ENCODE measurements around the gene SH2D4B.

The SH2D4B gene

DNA sequence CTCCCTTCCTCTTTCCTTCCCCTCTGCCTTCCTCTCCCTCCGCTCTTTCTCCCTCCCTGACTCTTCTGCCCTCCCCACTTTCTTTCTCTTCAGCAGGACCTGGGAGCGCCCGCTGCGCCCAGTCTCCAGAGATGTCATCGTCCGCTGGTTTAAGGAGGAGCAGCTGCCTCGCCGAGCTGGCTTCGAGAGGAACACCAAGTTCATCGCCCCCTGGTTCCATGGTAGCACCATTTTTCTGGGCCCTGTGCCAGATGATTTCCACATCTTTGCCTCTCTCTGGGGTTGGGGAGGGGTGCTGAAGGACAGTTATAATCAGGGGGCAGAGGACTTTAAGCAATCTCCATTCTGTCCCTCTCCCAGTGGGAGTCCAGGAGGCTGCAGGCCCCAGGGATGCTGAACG lies 71.6 kb downstream of the SH2D4B start:
- H3K4me3 ChIP-seq (ENCODE audit: low read depth, low read length) = no peak overlapping the region

DNA sequence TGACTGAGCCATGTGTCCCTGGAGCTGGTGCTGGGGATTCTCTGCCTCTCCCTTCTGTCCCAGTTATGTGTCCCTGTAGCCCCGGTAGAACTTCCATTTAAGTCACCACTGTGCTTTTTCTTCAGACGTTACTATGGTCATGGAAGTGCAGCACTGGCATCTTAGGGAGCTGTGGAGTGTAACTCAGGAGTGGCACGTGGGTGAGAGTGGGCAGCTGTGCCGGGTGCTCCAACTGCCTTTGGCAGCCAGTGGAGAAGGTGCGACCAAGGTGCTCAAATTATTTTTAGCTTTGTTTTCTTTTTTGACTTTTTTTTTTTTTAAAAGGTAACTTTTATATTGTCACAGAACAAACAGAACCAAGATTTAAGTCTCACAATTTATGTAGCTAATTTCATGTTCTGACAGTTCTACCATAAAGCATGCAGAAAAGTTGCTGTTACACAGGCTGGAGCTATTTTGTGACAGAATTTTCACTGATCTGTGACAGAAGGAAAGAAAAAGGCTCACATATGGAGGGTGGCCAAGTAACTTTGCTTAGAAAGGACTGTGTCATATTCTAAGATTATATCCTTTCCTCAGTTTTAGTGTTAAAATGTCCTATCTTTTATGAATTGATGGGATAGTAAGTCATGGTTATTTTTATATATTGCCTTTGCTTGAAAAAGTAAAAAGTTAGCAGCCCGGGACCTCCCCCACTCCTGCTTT lies 73.9 kb downstream of the SH2D4B start:
- DNase-seq (ENCODE audit: low read depth) = no peak
- H3K4me3 ChIP-seq (ENCODE audit: low read depth, low read length) = no peak overlapping the region
- TF ChIP-seq, protein P1, sequence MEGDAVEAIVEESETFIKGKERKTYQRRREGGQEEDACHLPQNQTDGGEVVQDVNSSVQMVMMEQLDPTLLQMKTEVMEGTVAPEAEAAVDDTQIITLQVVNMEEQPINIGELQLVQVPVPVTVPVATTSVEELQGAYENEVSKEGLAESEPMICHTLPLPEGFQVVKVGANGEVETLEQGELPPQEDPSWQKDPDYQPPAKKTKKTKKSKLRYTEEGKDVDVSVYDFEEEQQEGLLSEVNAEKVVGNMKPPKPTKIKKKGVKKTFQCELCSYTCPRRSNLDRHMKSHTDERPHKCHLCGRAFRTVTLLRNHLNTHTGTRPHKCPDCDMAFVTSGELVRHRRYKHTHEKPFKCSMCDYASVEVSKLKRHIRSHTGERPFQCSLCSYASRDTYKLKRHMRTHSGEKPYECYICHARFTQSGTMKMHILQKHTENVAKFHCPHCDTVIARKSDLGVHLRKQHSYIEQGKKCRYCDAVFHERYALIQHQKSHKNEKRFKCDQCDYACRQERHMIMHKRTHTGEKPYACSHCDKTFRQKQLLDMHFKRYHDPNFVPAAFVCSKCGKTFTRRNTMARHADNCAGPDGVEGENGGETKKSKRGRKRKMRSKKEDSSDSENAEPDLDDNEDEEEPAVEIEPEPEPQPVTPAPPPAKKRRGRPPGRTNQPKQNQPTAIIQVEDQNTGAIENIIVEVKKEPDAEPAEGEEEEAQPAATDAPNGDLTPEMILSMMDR (IDR thresholded peaks at IDR 0.05; ENCODE audit: low read depth, low read length, missing control alignments) = no peak

More for the DNA sequence above, 71.6 kb downstream of the SH2D4B start:
- no peak for DNase-seq (ENCODE audit: low read depth)
- TF ChIP-seq, protein P1 (IDR thresholded peaks at IDR 0.05; ENCODE audit: low read depth, low read length, missing control alignments) = no peak

DNA sequence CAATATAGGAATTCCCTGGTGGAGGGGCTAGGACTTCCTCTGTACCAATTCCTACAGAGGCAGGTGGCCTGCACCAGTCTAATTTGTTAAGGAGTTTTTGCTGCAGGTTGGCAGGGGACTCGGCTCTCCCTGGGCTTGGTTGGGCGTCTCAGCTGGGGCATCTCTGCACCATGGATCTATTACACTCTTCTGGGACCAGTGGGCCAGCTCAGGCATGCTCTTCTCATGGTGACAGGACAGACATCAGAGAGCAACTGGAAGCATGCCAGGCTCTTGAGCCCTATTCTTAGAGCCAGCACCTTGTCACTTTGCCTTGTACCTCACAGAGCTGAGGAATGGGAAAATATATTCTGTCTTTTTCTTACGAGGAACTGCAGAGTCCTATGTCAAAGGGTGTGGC lies 74.6 kb downstream of the SH2D4B start:
- TF ChIP-seq, protein P1 (IDR thresholded peaks at IDR 0.05; ENCODE audit: low read depth, low read length, missing control alignments) = no peak
- H3K4me3 ChIP-seq (ENCODE audit: low read depth, low read length) = no peak overlapping the region
- no peak for DNase-seq (ENCODE audit: low read depth)

DNA sequence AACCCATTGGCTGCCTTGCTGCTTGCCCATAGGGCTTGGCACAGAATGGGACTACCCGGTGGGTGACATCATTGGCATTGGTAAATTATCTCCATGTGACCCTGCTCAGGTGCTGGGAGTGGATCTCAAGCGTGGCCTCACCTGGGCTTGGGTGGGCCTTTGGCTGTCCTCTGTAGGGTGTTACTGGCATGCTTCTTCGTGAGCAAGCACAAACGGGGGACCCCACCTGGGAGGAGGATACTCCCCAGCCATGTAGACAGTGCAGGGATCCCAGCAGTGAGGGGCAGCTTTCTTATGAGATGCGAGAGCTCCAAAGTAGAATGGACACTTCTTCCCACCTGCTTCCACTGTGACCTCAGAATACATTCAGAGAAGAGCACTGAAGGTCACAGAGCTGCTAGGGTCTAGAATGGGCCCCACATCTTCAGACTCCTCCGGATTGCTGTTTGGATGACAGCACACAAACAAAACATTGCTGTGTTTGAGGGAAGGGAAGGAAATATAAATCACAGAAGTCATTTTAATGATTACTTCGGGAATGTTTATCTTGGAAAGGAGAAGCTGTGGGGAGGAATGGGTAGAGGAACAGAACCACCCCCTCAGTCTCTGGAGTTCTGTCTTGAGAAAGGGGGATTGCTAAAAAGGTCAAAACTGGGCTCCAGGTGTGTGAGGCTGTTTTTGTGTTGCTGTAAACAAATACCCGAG lies 75.9 kb downstream of the SH2D4B start:
- H3K4me3 ChIP-seq (ENCODE audit: low read depth, low read length) = no peak overlapping the region
- TF ChIP-seq, protein P1 (IDR thresholded peaks at IDR 0.05; ENCODE audit: low read depth, low read length, missing control alignments) = no peak
- DNase-seq (ENCODE audit: low read depth) = no peak

DNA sequence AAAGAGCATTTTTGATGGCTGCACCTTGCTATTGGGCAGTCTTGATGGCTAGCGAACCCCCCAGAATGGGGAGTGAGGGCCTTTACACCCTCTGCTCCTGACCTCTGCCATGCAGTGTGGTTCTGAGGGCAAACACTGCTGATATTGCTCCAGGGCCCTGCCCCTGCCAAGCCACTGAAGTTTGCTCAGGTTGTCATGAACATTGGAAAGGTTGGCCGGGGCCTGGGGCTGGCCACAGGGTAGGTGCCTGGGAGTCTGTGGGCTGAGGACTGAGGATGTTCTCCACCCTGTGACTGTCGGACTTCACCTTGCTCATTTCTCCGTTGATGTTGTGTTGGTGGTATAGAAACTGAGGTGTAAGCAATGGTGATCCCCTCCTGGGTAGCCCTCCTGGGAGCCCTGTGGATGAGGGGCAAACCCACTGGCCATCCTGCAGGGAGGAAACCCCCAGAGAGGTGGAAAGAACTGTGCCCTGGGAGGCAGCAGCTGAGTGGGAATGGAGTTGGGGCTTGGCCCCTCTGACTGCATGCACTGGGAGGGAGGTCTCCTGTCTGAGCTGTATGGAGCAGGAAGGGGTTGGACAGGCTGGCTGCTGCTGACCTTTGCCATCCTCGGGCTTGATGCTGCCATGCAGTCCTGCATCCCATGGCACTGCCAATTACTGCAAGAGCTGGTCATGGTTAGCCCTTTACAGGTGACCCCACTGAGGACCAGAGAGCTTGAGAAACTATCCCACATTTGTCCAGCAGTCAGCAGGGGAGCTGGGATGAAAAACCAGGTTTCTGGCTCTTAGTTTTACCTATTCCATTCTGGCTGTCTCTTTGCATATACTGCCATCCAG lies 77.1 kb downstream of the SH2D4B start:
- no peak for DNase-seq (ENCODE audit: low read depth)
- H3K4me3 ChIP-seq (ENCODE audit: low read depth, low read length) = no peak overlapping the region
- TF ChIP-seq, protein P1 (IDR thresholded peaks at IDR 0.05; ENCODE audit: low read depth, low read length, missing control alignments) = no peak

GRCh38 chr10:80617807-80618206 lies 80.1 kb downstream of the SH2D4B start:
- H3K4me3 ChIP-seq (ENCODE audit: low read depth, low read length) = no peak overlapping the region
- TF ChIP-seq, protein P1 (IDR thresholded peaks at IDR 0.05; ENCODE audit: low read depth, low read length, missing control alignments) = no peak
- no peak for DNase-seq (ENCODE audit: low read depth)
